OCI-LY7 (cell line): ENCODE results near the gene RPUSD2. TPM values are rescaled to one million over a fixed set of nuclear protein-coding genes. Genes with fewer than 3 reads are reported as not detected.

Experiments
- BruUV-seq: library from RNA; stranded (reverse); fragments of 400-500 nt; replicated peaks from 2 replicates; lab custom pipeline; 2021; lab: Mats Ljungman, UMichigan
- CTCF ChIA-PET: fragments of 300-600 bp; sonication (Branson Sonifier 250); formaldehyde crosslinking; loops from one replicate; lab custom pipeline; 2022; ENCODE audit warnings: antibody characterized with exemption; ENCODE audit not compliant: unreplicated experiment; lab: Charles Lee
- POLR2A ChIA-PET: fragments of 300-600 bp; sonication (Branson Sonifier 250); formaldehyde crosslinking; loops from one replicate; lab custom pipeline; 2022; ENCODE audit warnings: antibody characterized with exemption; lab: Charles Lee
- DNase-seq: peaks from one replicate; pipeline ENCODE4 v3.0.0-alpha.2; 2015; ENCODE audit warnings: low spot score
- H2AFZ ChIP-seq: fragments of 200-600 bp; sonication (generic), shearing (Covaris generic); 2 replicates; pipeline ENCODE4 v1.6.1; 2014; ENCODE audit warnings: mild to moderate bottlenecking, antibody characterized with exemption, low read length, moderate library complexity
- H3K27ac ChIP-seq: fragments of 200-600 bp; sonication (generic); 2 replicates; pipeline ENCODE4 v1.5.1; 2014; ENCODE audit warnings: mixed run types, low read depth, mild to moderate bottlenecking, moderate library complexity, low read length, inconsistent platforms; ENCODE audit not compliant: poor library complexity, severe bottlenecking
- H3K36me3 ChIP-seq: fragments of 200-600 bp; sonication (generic); 2 replicates; pipeline ENCODE4 v1.6.1; 2014; ENCODE audit warnings: mild to moderate bottlenecking, antibody characterized with exemption, low read length, moderate library complexity, mixed read lengths; ENCODE audit not compliant: insufficient read depth
- H3K4me1 ChIP-seq: fragments of 200-600 bp; sonication (generic); 2 replicates; pipeline ENCODE4 v1.5.1; 2014; ENCODE audit warnings: mild to moderate bottlenecking, low read length; ENCODE audit not compliant: insufficient read depth, poor library complexity, severe bottlenecking
- H3K4me2 ChIP-seq: fragments of 200-600 bp; sonication (generic); 2 replicates; pipeline ENCODE4 v1.6.1; 2014; ENCODE audit warnings: mild to moderate bottlenecking, low read length
- H3K4me3 ChIP-seq: fragments of 200-600 bp; sonication (generic); 2 replicates; pipeline ENCODE4 v1.5.1; 2014; ENCODE audit warnings: mild to moderate bottlenecking, low read depth, low read length; ENCODE audit not compliant: poor library complexity, severe bottlenecking
- H3K79me2 ChIP-seq: fragments of 200-600 bp; sonication (generic); 2 replicates; pipeline ENCODE4 v1.6.1; 2016; ENCODE audit warnings: low read depth, mild to moderate bottlenecking, low read length, moderate library complexity, mixed read lengths; ENCODE audit not compliant: insufficient read depth
- H3K9me2 ChIP-seq: fragments of 200-600 bp; sonication (generic); 2 replicates; pipeline ENCODE4 v1.6.1; 2016; ENCODE audit warnings: mild to moderate bottlenecking, low read length, mixed read lengths; ENCODE audit not compliant: insufficient read depth
- H3K9me3 ChIP-seq: fragments of 200-600 bp; sonication (generic); 2 replicates; pipeline ENCODE4 v1.6.1; 2014; ENCODE audit warnings: mild to moderate bottlenecking, mixed run types, low read length, mixed read lengths
- H4K20me1 ChIP-seq: fragments of 200-600 bp; sonication (generic); 2 replicates; pipeline ENCODE4 v1.6.1; 2014; ENCODE audit warnings: mild to moderate bottlenecking, antibody characterized with exemption, low read length, moderate library complexity, mixed read lengths; ENCODE audit not compliant: insufficient read depth
- CTCF ChIP-seq: fragments of 200-600 bp; sonication (generic); conservative IDR thresholded peaks from 2 replicates; pipeline ENCODE4 v1.5.1; 2014; ENCODE audit warnings: mild to moderate bottlenecking, antibody characterized with exemption, low read length, moderate library complexity, mixed read lengths
- EZH2phosphoT487 ChIP-seq: fragments of 200-600 bp; sonication (generic); IDR thresholded peaks from 2 replicates; pipeline ENCODE4 v1.6.1; 2018; ENCODE audit warnings: low read depth, borderline replicate concordance, mild to moderate bottlenecking, mixed run types, antibody characterized with exemption, low read length, moderate library complexity, mixed read lengths
- intact Hi-C: fragments of 100-400 bp; cut with micrococcal nuclease; formaldehyde crosslinking; loops from one replicate; pipeline ENCODE4 v1.10.0; 2022; ENCODE audit not compliant: unreplicated experiment
- total RNA-seq, 2 experiments: library from RNA; depleted of rRNA in 1 of 2; stranded (reverse); fragments of >200 nt in 1 of 2; shearing (Covaris generic) in 1 of 2; gene quantifications; 2 replicates each; pipeline ENCODE4 v1.2.3, GENCODE V29; 2014 to 2022

The RPUSD2 gene
- total RNA-seq, 2 experiments from 2014 or later: 18.9 to 26.4 TPM

- Histone ChIP-seq H3K9me3 (no peaks in the 10 kb centered on the region), H3K4me1 (no peaks in the 10 kb centered on the region), H3K79me2 (peaks cover 54% of the 10 kb centered on the region), H4K20me1 (no peaks in the 10 kb centered on the region), H3K4me2 (no peak overlapping the region), H3K9me2 (no peaks in the 10 kb centered on the region), H2AFZ (no peak overlapping the region), H3K4me3 (no peak overlapping the region), H3K27ac (no peak overlapping the region), H3K36me3 (peaks cover 82% of the 10 kb centered on the region)
- no peak for DNase-seq
- ChIA-PET CTCF (no interaction called here), POLR2A (interaction anchor here (1.1 to 2.5 kb wide), 3 partner anchors 9 to 17 kb away, joined by 3 to 9 read pairs (median 3); partner anchors contain the start of gene KNL1)
- intact Hi-C loops: no loop called here
- no TSS peak for BruUV-seq
- no peak for TF ChIP-seq CTCF
- TF ChIP-seq EZH2phosphoT487: no peak
These were observed 34.8 kb downstream of the RPUSD2 start for GRCh38 chr15:40603935-40604334.

GRCh38 chr15:40613080-40613479 is 44.0 kb downstream of the RPUSD2 start:
- H3K4me2 ChIP-seq: no peak overlapping the region
- H3K4me1 ChIP-seq: no peaks in the 10 kb centered on the region
- H3K9me3 ChIP-seq: no peaks in the 10 kb centered on the region
- ChIA-PET CTCF (no interaction called here), POLR2A (no interaction called here)
- DNase-seq: no peak
- peaks cover 77% of the 10 kb centered on the region for H3K36me3 ChIP-seq
- H2AFZ ChIP-seq: no peak overlapping the region
- H3K9me2 ChIP-seq: no peaks in the 10 kb centered on the region
- no peak overlapping the region for H3K4me3 ChIP-seq
- intact Hi-C loops: no loop called here
- no peaks in the 10 kb centered on the region for H4K20me1 ChIP-seq
- TF ChIP-seq EZH2phosphoT487 (no peak), CTCF (no peak)
- TSS peak; percentile 38 for BruUV-seq
- no peaks in the 10 kb centered on the region for H3K79me2 ChIP-seq
- no peak overlapping the region for H3K27ac ChIP-seq

GRCh38 chr15:40618023-40618422 is 48.9 kb downstream of the RPUSD2 start:
- no peak overlapping the region for H3K4me3 ChIP-seq
- POLR2A ChIA-PET: interaction anchor here (0.6 to 1.3 kb wide), 3 partner anchors 12 to 29 kb away, joined by 3 to 6 read pairs (median 5); no protein-coding TSS in a partner anchor
- no peak overlapping the region for H3K27ac ChIP-seq
- no peaks in the 10 kb centered on the region for H3K9me2 ChIP-seq
- intact Hi-C loops: no loop called here
- peaks cover 80% of the 10 kb centered on the region for H3K36me3 ChIP-seq
- DNase-seq: no peak
- no peaks in the 10 kb centered on the region for H3K4me1 ChIP-seq
- no TSS peak for BruUV-seq
- no peaks in the 10 kb centered on the region for H3K9me3 ChIP-seq
- H2AFZ ChIP-seq: no peak overlapping the region
- H3K79me2 ChIP-seq: no peaks in the 10 kb centered on the region
- H3K4me2 ChIP-seq: no peak overlapping the region
- TF ChIP-seq EZH2phosphoT487 (no peak), CTCF (no peak)
- CTCF ChIA-PET: no interaction called here
- H4K20me1 ChIP-seq: no peaks in the 10 kb centered on the region
